Gastroesophageal sphincter (tissue), 3 donors: ENCODE results near the gene ZG16B.

Experiments used
- CTCF ChIP-seq, 4 experiments: fragments of 200-600 bp in 2 of 4; fragments of 450-650 bp in 2 of 4; sonication (generic) in 1 of 4; IDR thresholded peaks; one replicate each; pipeline ENCODE4 v1.5.1; 2017 to 2019; ENCODE audit warnings: antibody characterized with exemption in 4 of 4, mild to moderate bottlenecking in 2 of 4, moderate library complexity in 2 of 4
- POLR2AphosphoS5 ChIP-seq: sonication (generic); formaldehyde crosslinking; IDR thresholded peaks from one replicate; pipeline ENCODE4 v1.6.1; 2017; ENCODE audit warnings: antibody characterized with exemption

- TF ChIP-seq POLR2AphosphoS5 (no peak), CTCF (IDR thresholded peaks at IDR 0.05) (no peak)
Measured at GRCh38 chr16:2820836-2821486, 9.1 kb upstream of the ZG16B start.
